ENCODE data around the gene CAMK1G. TPM values are rescaled to one million over a fixed set of nuclear protein-coding genes. Genes with fewer than 3 reads are reported as not detected.

CAMK1G gene
- total RNA-seq, 1 experiment from 2014 or later: not detected

GRCh38 chr1:209620487-209620884 lies 37.0 kb downstream of the CAMK1G start:
- ChIA-PET RAD21 (ENCODE audit: low non-redundant PET in 1 of 2, low total read pairs in 2 of 2, uncharacterized antibody in 2 of 2, unreplicated experiment in 2 of 2) (no interaction called here), CTCF (no interaction called here)
- H3K36me3 ChIP-seq (ENCODE audit: control insufficient read depth in 1 of 2, insufficient read depth in 2 of 2, low read length in 2 of 2): peaks cover 0 to 11% of the 10 kb centered on the region in 2 experiments; a peak in 3 of 4 replicates

More at GRCh38 chr1:209620487-209620884, 37.0 kb downstream of the CAMK1G start:
- BruUV-seq (replicated peaks): no TSS peak
- POLR2A ChIA-PET: no interaction called here
- DNase-seq (ENCODE audit: low read depth, low spot score) (no peak), ATAC-seq (no peak)
- Histone ChIP-seq H3K4me1 (ENCODE audit: control insufficient read depth in 1 of 2, insufficient read depth in 2 of 2, low read length in 2 of 2) (peaks cover 0 to 6% of the 10 kb centered on the region in 2 experiments; a peak in 2 of 4 replicates), H3K4me2 (ENCODE audit: low read length) (no peak overlapping the region), H3K79me2 (ENCODE audit: insufficient read depth, low read length) (no peaks in the 10 kb centered on the region), H4K20me1 (ENCODE audit: insufficient read depth) (no peaks in the 10 kb centered on the region), H2AFZ (ENCODE audit: low read depth, low read length, poor library complexity, severe bottlenecking) (no peak overlapping the region), H3K27me3 (ENCODE audit: insufficient read depth, low read length) (no peaks in the 10 kb centered on the region), H3K9ac (ENCODE audit: low read length) (no peak overlapping the region), H3K9me3 (ENCODE audit: control insufficient read depth in 1 of 2, insufficient read depth in 1 of 2, low read depth in 1 of 2, low read length in 2 of 2) (no peaks in the 10 kb centered on the region), H3K4me3 (replicated peaks in 1 of 2; ENCODE audit: low read depth in 1 of 2, low read length in 2 of 2) (no peak overlapping the region), H3K27ac (ENCODE audit: low read depth, low read length) (no peak overlapping the region), H3K9me2 (ENCODE audit: insufficient read depth) (no peaks in the 10 kb centered on the region)
- TF ChIP-seq TCF7L2 (IDR thresholded peaks at IDR 0.05; ENCODE audit: borderline replicate concordance, extremely low read depth, insufficient read depth, insufficient read length) (no peak), SP1 (IDR thresholded peaks at IDR 0.05; ENCODE audit: low read depth) (no peak), ATF3 (IDR thresholded peaks at IDR 0.05) (no peak), ZFX (IDR thresholded peaks at IDR 0.05) (no peak), RAD21 (IDR thresholded peaks at IDR 0.05; ENCODE audit: low read depth) (no peak), CEBPB (IDR thresholded peaks at IDR 0.05; ENCODE audit: low read depth) (no peak), ELF1 (IDR thresholded peaks at IDR 0.05; ENCODE audit: borderline replicate concordance, low read depth) (no peak), ZNF274 (IDR thresholded peaks at IDR 0.05; ENCODE audit: low read depth, low read length) (no peak), POLR2AphosphoS5 (IDR thresholded peaks at IDR 0.05; ENCODE audit: low read depth, low read length) (no peak), MAX (IDR thresholded peaks at IDR 0.05) (no peak), EZH2phosphoT487 (IDR thresholded peaks at IDR 0.05; ENCODE audit: borderline replicate concordance) (no peak), FOSL1 (IDR thresholded peaks at IDR 0.05; ENCODE audit: low read depth) (no peak), REST (IDR thresholded peaks at IDR 0.05; ENCODE audit: low read depth) (no peak), EZH2 (IDR thresholded peaks at IDR 0.05) (no peak), ZBTB33 (IDR thresholded peaks at IDR 0.05; ENCODE audit: extremely low read depth, insufficient replicate concordance, low read length) (no peak), CBX3 (IDR thresholded peaks at IDR 0.05; ENCODE audit: low read depth) (no peak), SIN3A (IDR thresholded peaks at IDR 0.05; ENCODE audit: low read depth) (no peak), POLR2A (IDR thresholded peaks at IDR 0.05; ENCODE audit: borderline replicate concordance, extremely low read depth, insufficient read depth, insufficient read length) (no peak), EGR1 (IDR thresholded peaks at IDR 0.05; ENCODE audit: low read depth) (no peak)
- intact Hi-C loops (cut with micrococcal nuclease): no loop called here
